GM18502 (cell line): ENCODE data around the gene SLC19A1.

Source experiments
- ATAC-seq: cut with Tn5 transposase; IDR thresholded peaks from one replicate; pipeline ENCODE4 v1.9.1; 2021; ENCODE audit warnings: mild to moderate bottlenecking; ENCODE audit not compliant: unreplicated experiment, poor library complexity

The SLC19A1 gene

GRCh38 chr21:45546636-45547544 lies 4.7 kb upstream of the SLC19A1 start:
- no peak for ATAC-seq

DNA sequence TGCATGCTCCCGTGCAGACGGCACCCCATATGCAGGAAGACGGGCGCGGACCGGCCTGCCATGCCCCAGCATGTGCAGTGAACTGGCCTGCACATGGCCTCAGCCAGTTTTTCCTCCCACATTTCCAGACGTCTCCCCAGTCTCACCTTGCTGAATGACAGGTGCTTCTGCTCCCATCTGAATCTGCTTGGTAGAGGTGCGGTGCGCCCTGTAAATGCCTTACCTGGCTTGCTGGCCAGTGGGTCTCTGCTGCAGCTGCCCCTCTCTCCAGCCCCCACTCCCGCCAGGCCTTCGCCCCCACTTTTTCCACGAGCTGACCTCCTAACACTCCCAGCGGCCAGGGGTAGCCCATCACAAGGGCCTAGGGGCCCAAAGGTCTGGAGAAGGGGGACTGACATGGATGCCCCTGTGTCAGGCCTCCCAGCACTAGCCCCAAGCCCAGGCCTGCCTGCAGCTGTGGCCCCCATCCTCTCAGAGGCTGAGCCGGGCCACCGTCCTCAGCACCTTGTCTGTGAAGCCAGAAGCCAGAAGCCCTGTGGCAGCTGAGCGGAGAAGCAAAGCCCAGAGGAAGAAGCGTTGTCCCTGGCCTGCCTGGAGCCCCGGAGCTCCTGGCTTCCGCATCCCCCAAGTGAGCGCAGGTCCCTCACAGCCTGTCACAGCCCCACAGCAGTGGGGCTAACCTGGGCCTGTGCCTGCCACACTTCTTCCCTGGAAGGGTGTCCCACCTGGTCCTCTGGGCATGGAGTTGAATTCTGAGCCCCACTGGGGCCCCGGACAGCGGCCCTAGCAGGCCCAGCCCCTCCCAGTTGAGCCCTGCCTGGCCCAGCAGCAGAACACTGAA lies 3.7 kb upstream of the SLC19A1 start:
- ATAC-seq, result no peak

DNA sequence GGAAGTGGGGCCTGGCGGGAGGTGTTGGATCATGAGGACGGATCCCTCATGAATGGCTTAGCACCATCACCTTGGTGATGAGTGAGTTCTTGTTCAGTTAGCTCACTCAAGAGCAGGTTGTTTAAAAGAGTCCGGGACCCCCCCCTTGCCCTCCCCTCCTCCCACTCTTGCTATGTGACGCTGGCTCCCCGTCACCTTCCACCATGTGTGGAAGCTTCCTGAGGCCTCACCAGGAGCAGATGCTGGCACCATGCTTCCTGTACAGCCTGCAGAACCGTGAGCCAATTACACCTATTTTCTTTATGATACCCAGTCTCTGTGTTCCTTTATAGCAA lies 3.0 kb upstream of the SLC19A1 start:
- ATAC-seq, result no peak

GRCh38 chr21:45544449-45545235 lies 2.4 kb upstream of the SLC19A1 start:
- ATAC-seq, result no peak

GRCh38 chr21:45543710-45544448 lies 1.6 kb upstream of the SLC19A1 start:
- no peak for ATAC-seq

- ATAC-seq, result no peak
These were observed 1.1 kb upstream of the SLC19A1 start for GRCh38 chr21:45543371-45543709.

GRCh38 chr21:45542667-45543370 lies 579 bp upstream of the SLC19A1 start:
- ATAC-seq, result peak; percentile 10

- peak; percentile 62 for ATAC-seq
These were observed 810 bp downstream of the SLC19A1 start for GRCh38 chr21:45541221-45542039.

DNA sequence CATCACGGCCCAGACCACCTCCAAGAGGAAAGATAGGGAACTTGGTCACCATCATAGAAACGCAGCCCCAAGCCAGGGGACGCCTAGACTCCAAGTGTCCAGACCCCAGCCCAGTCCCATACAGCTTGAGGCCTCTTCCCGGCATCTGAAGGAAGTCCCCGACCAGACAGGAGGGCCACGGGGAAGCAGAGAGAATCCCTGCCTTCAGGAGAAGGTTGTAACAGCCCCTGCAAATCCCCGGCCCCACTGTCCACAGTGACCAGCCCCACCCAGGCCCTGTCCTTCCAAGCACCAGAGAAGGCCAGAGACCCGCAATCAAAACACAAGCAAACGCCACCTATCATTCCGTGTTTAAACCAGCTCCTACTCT lies 1.7 kb downstream of the SLC19A1 start:
- ATAC-seq, result no peak

DNA sequence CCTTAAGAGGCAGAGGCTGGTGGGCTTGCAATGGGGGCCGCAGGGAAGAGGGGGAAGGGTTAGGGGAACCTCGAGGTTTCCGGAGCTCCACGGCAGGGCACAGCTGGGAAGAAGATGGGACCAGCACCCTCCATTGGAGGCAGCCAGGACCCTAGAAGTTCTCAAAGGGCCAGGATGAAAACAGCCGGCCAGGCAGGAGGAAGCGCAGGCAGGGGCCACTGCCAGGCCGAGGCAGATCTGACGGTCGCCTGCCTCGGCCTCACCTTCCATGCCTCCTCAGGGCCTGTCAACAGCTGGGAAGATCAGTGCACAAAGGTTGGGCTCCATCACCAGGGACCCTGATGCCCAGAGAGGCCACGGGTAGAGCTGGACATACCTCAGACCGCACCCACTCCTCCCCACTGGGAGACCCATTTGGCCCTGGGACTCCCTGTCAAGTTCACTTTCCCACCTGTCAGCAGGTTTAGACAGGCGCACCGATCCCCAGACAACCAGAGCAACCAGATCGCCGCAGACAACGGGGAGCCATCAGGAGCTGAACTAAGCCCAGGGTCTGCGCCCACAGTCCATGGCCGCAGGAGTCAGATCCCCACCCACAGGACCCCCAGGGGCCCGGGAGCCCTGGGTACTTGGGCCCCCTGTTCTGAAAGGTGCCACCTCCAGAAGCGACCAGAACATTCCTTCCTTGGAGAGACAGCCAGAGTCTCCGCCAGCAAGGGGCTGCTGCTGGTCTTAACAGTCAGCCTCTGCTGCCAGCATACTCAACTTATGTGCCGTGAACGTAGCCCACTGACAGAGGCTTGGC lies 2.2 kb downstream of the SLC19A1 start:
- ATAC-seq, result no peak

- ATAC-seq, result no peak
These were observed 3.0 kb downstream of the SLC19A1 start for GRCh38 chr21:45539046-45539795.

- no peak for ATAC-seq
These were observed 3.7 kb downstream of the SLC19A1 start for GRCh38 chr21:45538381-45539045.

DNA sequence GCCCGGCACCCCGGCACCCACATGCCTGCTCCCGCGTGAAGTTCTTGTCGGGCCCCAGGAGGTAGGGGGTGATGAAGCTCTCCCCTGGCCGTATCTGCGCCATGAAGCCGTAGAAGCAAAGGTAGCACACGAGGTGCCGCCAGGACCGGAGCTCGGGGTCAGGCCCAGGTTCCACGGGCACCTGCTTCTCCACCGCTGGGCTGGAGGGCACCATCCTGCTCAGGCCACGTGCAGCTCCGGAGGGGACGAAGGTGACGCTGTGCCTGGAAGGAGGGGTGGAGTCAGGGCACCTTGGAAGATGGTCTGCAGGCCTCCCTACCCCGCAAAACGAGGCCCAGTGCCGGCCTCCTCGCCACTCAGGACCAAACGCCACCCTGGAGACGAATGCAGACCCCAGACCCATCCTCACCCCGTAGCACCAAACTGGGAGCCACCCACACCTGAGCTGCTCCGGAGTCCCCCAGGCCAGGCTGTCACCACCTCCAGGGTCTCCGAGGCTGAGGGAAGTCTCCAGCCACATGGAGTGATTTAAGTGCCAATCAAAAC lies 4.4 kb downstream of the SLC19A1 start:
- ATAC-seq, result no peak

- no peak for ATAC-seq
These were observed 5.0 kb downstream of the SLC19A1 start for GRCh38 chr21:45537111-45537745.

- no peak for ATAC-seq
These were observed 5.7 kb downstream of the SLC19A1 start for GRCh38 chr21:45536301-45537081.
